DND-41 (cell line): Measurements from ENCODE around the gene MVD.

ENCODE experiments used
- ATAC-seq: fragments of 200-7000 bp; cut with Tn5 transposase; 3 replicates; pipeline ENCODE4 v1.9.1; 2021; ENCODE audit warnings: low read depth; ENCODE audit not compliant: insufficient read depth
- DNase-seq: peaks from one replicate; pipeline ENCODE4 v3.0.0-alpha.2; 2020
- H2AFZ ChIP-seq: 2 replicates; pipeline ENCODE4 v1.6.0; 2012; ENCODE audit warnings: low read depth, low read length
- H3K27ac ChIP-seq: 2 replicates; pipeline ENCODE4 v1.5.1; 2012; ENCODE audit warnings: low read length, inconsistent platforms
- H3K27me3 ChIP-seq: fragments of 200-600 bp; sonication (generic); 2 replicates; pipeline ENCODE4 v1.6.0; 2012; ENCODE audit warnings: low read length, mild to moderate bottlenecking, inconsistent platforms; ENCODE audit not compliant: insufficient read depth, poor library complexity
- H3K36me3 ChIP-seq: 2 replicates; pipeline ENCODE4 v1.5.1; 2012; ENCODE audit warnings: low read length, inconsistent platforms; ENCODE audit not compliant: insufficient read depth
- H3K4me1 ChIP-seq: 2 replicates; pipeline ENCODE4 v1.5.1; 2012; ENCODE audit warnings: mild to moderate bottlenecking, low read length; ENCODE audit not compliant: insufficient read depth
- H3K4me2 ChIP-seq: 2 replicates; pipeline ENCODE4 v1.6.0; 2012; ENCODE audit warnings: mild to moderate bottlenecking, moderate library complexity, low read length, inconsistent platforms; ENCODE audit not compliant: insufficient read depth
- H3K4me3 ChIP-seq, 2 experiments: fragments of 200-600 bp in 1 of 2; shearing (Covaris generic) in 1 of 2; 2 replicates each; pipeline ENCODE4 v1.5.1; 2012 to 2016; ENCODE audit warnings: inconsistent platforms in 2 of 2, low read length in 2 of 2, mild to moderate bottlenecking in 2 of 2, low read depth in 1 of 2, moderate library complexity in 1 of 2
- H3K79me2 ChIP-seq: 2 replicates; pipeline ENCODE4 v1.6.0; 2012; ENCODE audit warnings: low read length, inconsistent platforms; ENCODE audit not compliant: insufficient read depth
- H3K9ac ChIP-seq: 2 replicates; pipeline ENCODE4 v1.6.0; 2012; ENCODE audit warnings: low read depth, mild to moderate bottlenecking, inconsistent platforms, low read length, moderate library complexity
- H3K9me3 ChIP-seq: 2 replicates; pipeline ENCODE4 v1.5.1; 2012; ENCODE audit warnings: low read length, moderate library complexity, mild to moderate bottlenecking, inconsistent platforms; ENCODE audit not compliant: insufficient read depth, severe bottlenecking
- H4K20me1 ChIP-seq: 2 replicates; pipeline ENCODE4 v1.6.0; 2012; ENCODE audit warnings: low read length; ENCODE audit not compliant: insufficient read depth
- EZH2 ChIP-seq: IDR thresholded peaks from 3 replicates; pipeline ENCODE4 v1.6.1; 2012; ENCODE audit warnings: borderline replicate concordance, low read depth, mild to moderate bottlenecking, moderate library complexity, low read length, inconsistent platforms; ENCODE audit not compliant: severe bottlenecking
- TF ChIP-seq, protein P1 (sequence below): IDR thresholded peaks from 2 replicates; pipeline ENCODE4 v1.5.1; 2012; ENCODE audit warnings: borderline replicate concordance, low read length, moderate library complexity, mild to moderate bottlenecking; ENCODE audit not compliant: poor library complexity, severe bottlenecking; ENCODE audit errors: extremely low read depth

MVD gene

DNA sequence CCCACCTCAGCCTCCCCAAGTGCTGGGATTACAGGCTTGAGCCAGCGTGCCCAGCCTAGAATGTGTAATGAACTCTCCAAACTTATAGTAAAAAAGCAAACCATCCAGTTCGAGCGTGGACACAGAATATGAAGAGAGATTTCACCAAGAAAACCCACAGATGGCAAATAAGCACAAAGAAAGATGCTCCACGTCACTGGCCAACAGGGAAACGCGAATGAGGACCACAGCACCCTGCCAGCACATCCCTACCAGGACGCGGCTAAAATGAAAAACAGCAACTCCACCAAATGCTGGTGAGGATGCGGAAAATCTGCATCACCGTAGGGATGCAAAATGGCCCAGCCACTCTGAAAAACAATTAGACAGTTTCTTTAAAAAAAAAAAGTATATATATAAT, 1.4 kb downstream of the MVD start:
- Histone ChIP-seq H2AFZ (no peak overlapping the region), H3K9ac (no peak overlapping the region), H3K27ac (no peak overlapping the region), H3K36me3 (peaks cover 31% of the 10 kb centered on the region), H3K9me3 (no peaks in the 10 kb centered on the region), H3K4me3 (peak overlapping the region in 1 of 2 experiments; percentile 33; a peak in 1 of 4 replicates), H3K4me2 (peak overlapping the region; percentile 89), H3K27me3 (no peaks in the 10 kb centered on the region), H3K79me2 (peaks cover 59% of the 10 kb centered on the region), H3K4me1 (peaks cover 23% of the 10 kb centered on the region), H4K20me1 (peaks cover 27% of the 10 kb centered on the region)
- DNase-seq (no peak), ATAC-seq (no peak)
- TF ChIP-seq, protein P1, sequence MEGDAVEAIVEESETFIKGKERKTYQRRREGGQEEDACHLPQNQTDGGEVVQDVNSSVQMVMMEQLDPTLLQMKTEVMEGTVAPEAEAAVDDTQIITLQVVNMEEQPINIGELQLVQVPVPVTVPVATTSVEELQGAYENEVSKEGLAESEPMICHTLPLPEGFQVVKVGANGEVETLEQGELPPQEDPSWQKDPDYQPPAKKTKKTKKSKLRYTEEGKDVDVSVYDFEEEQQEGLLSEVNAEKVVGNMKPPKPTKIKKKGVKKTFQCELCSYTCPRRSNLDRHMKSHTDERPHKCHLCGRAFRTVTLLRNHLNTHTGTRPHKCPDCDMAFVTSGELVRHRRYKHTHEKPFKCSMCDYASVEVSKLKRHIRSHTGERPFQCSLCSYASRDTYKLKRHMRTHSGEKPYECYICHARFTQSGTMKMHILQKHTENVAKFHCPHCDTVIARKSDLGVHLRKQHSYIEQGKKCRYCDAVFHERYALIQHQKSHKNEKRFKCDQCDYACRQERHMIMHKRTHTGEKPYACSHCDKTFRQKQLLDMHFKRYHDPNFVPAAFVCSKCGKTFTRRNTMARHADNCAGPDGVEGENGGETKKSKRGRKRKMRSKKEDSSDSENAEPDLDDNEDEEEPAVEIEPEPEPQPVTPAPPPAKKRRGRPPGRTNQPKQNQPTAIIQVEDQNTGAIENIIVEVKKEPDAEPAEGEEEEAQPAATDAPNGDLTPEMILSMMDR = no peak
- TF ChIP-seq EZH2 = no peak

DNA sequence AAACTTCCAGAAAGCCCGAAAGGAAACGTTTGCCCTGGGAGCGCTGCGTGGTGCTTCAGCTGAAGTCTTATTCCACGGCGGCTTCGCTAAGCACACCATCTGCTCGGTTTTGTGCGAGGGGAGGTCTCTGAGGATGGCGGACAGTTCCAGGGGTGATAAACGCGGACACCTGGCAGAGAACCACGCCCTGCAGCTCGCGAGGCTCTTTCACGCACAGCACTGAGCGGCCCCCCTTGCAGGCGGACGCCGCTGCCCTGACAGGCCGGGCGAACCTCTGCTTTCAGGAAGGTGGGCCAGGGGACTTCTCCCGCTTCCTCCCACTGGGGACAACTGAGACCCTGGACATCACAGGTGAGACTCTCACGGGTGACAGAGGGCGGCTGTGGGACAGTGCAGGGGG, 3.7 kb downstream of the MVD start:
- Histone ChIP-seq H3K4me2 (no peak overlapping the region), H3K4me1 (peaks cover 21% of the 10 kb centered on the region), H3K27me3 (no peaks in the 10 kb centered on the region), H3K36me3 (peaks cover 54% of the 10 kb centered on the region), H3K9ac (no peak overlapping the region), H3K4me3 (no peak overlapping the region), H2AFZ (no peak overlapping the region), H4K20me1 (peaks cover 45% of the 10 kb centered on the region), H3K27ac (no peak overlapping the region), H3K9me3 (no peaks in the 10 kb centered on the region), H3K79me2 (peaks cover 59% of the 10 kb centered on the region)
- no peak for TF ChIP-seq EZH2
- TF ChIP-seq, protein P1 = no peak
- ATAC-seq (no peak), DNase-seq (no peak)

DNA sequence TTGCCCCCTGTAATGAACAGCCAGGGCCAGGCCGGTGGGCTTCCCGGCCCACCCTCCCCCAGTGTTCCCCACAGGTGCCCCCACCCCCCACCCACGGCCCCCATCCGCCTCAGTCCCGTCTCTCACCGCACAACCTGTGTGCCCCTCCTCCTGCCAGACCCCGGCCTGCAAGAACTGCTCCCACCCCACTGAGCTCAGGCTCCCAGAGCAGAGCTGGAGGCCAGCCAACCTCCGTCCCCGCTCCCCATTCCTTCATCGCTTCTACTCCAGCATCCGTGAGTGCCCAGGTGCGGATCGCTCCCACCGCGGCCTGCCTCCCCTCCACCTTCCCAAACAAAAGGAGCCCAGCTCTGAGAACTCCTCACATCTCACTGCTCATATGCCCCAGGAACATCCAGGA, 4.2 kb downstream of the MVD start:
- ATAC-seq (no peak), DNase-seq (no peak)
- Histone ChIP-seq H3K9me3 (no peaks in the 10 kb centered on the region), H3K4me3 (no peak overlapping the region), H3K27me3 (no peaks in the 10 kb centered on the region), H3K9ac (no peak overlapping the region), H3K79me2 (peaks cover 55% of the 10 kb centered on the region), H3K4me2 (no peak overlapping the region), H3K27ac (no peak overlapping the region), H2AFZ (no peak overlapping the region), H3K36me3 (peaks cover 58% of the 10 kb centered on the region), H4K20me1 (peaks cover 45% of the 10 kb centered on the region), H3K4me1 (peaks cover 17% of the 10 kb centered on the region)
- TF ChIP-seq, protein P1 = no peak
- no peak for TF ChIP-seq EZH2

DNA sequence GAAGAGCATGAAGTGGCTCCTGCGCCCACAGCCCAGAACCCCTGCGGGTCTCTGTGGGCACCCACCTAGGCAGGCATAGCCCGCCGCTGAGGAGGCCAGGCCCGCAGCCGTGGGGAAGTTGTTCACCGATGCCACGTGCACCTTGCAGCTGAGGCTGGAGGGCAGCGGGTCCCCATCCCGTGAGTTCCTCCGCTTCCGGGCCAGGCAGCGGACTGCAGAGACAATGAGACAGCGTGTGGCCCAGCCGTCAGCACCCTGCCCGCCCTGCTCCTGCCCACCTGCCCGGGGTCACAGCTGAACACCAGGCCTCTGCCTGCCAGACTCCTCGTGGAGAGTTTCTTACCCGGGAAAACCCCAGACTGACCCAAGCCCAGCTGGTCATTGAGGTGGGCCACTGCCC, 5.5 kb downstream of the MVD start:
- no peak overlapping the region for H3K27ac ChIP-seq
- no peak for ATAC-seq
- H2AFZ ChIP-seq = no peak overlapping the region
- DNase-seq = no peak
- no peak overlapping the region for H3K4me2 ChIP-seq
- H3K79me2 ChIP-seq = peaks cover 48% of the 10 kb centered on the region
- H4K20me1 ChIP-seq = peaks cover 45% of the 10 kb centered on the region
- H3K9me3 ChIP-seq = no peaks in the 10 kb centered on the region
- H3K36me3 ChIP-seq = peaks cover 70% of the 10 kb centered on the region
- TF ChIP-seq EZH2 = no peak
- TF ChIP-seq, protein P1 = no peak
- H3K4me3 ChIP-seq = no peak overlapping the region
- no peak overlapping the region for H3K9ac ChIP-seq
- H3K27me3 ChIP-seq = no peaks in the 10 kb centered on the region
- H3K4me1 ChIP-seq = peaks cover 15% of the 10 kb centered on the region
